Neuronal stem cell (in vitro differentiated cells): ENCODE data around the gene IRAK1.

Source experiments
- DNase-seq: peaks from one replicate; pipeline ENCODE4 v3.0.0-alpha.2; 2013; ENCODE audit warnings: low spot score
- H2AFZ ChIP-seq: one replicate; pipeline ENCODE4 v1.6.1; 2013; ENCODE audit warnings: mild to moderate bottlenecking, low read length, inconsistent platforms
- H2AK5ac ChIP-seq: 2 replicates; pipeline ENCODE4 v1.6.1; 2013; ENCODE audit warnings: low read depth, mild to moderate bottlenecking, inconsistent platforms, low read length, moderate library complexity, mixed read lengths
- H2BK120ac ChIP-seq: 2 replicates; pipeline ENCODE4 v1.6.1; 2013; ENCODE audit warnings: low read depth, mild to moderate bottlenecking, inconsistent platforms, low read length, moderate library complexity, mixed read lengths
- H2BK12ac ChIP-seq: one replicate; pipeline ENCODE4 v1.6.1; 2013; ENCODE audit warnings: low read length, inconsistent platforms
- H2BK15ac ChIP-seq: 2 replicates; pipeline ENCODE4 v1.6.1; 2013; ENCODE audit warnings: mild to moderate bottlenecking, low read length, inconsistent platforms, mixed read lengths
- H2BK5ac ChIP-seq: one replicate; pipeline ENCODE4 v1.6.1; 2013; ENCODE audit warnings: inconsistent platforms, mild to moderate bottlenecking, low read length, moderate library complexity
- H3K14ac ChIP-seq: one replicate; pipeline ENCODE4 v1.6.1; 2013; ENCODE audit warnings: low read length, inconsistent platforms
- H3K18ac ChIP-seq: 2 replicates; pipeline ENCODE4 v1.6.1; 2013; ENCODE audit warnings: low read length, inconsistent platforms
- H3K23ac ChIP-seq: 2 replicates; pipeline ENCODE4 v1.6.1; 2013; ENCODE audit warnings: low read depth, mild to moderate bottlenecking, mixed read lengths, low read length, inconsistent platforms; ENCODE audit not compliant: poor library complexity
- H3K27ac ChIP-seq: replicated peaks from 3 replicates; pipeline ENCODE4 v1.5.1; 2013; ENCODE audit warnings: low read length, inconsistent platforms
- H3K27me3 ChIP-seq, 3 experiments: 2 replicates each; pipeline ENCODE4 v1.6.1; 2013; ENCODE audit warnings: low read length in 3 of 3, mild to moderate bottlenecking in 2 of 3, inconsistent platforms in 1 of 3, low read depth in 1 of 3, mixed read lengths in 1 of 3, moderate library complexity in 1 of 3; ENCODE audit not compliant: control insufficient read depth in 3 of 3, insufficient read depth in 3 of 3
- H3K36me3 ChIP-seq, 2 donors: replicated peaks in 1 of 2; 2 replicates each; pipeline ENCODE4 v1.6.1; 2013; ENCODE audit warnings: low read length in 2 of 2; ENCODE audit not compliant: control insufficient read depth in 2 of 2, insufficient read depth in 2 of 2
- H3K4ac ChIP-seq: 2 replicates; pipeline ENCODE4 v1.6.1; 2013; ENCODE audit warnings: inconsistent platforms, mild to moderate bottlenecking, low read length, moderate library complexity
- H3K4me1 ChIP-seq, 2 donors: 1 replicate in 1 of 2; 2 replicates in 1 of 2; pipeline ENCODE4 v1.6.1; 2013; ENCODE audit warnings: low read length in 2 of 2, low read depth in 1 of 2; ENCODE audit not compliant: control insufficient read depth in 2 of 2, insufficient read depth in 1 of 2
- H3K4me2 ChIP-seq: one replicate; pipeline ENCODE4 v1.6.1; 2013; ENCODE audit warnings: mild to moderate bottlenecking, low read length, inconsistent platforms; ENCODE audit not compliant: insufficient read depth, poor library complexity, severe bottlenecking
- H3K4me3 ChIP-seq, 2 donors: 2 replicates each; pipeline ENCODE4 v1.5.1; 2013; ENCODE audit warnings: low read length in 2 of 2, mild to moderate bottlenecking in 2 of 2, inconsistent platforms in 1 of 2, moderate library complexity in 1 of 2
- H3K79me1 ChIP-seq: one replicate; pipeline ENCODE4 v1.6.1; 2013; ENCODE audit warnings: low read depth, mild to moderate bottlenecking, inconsistent platforms, low read length, moderate library complexity
- H3K9ac ChIP-seq: one replicate; pipeline ENCODE4 v1.6.1; 2013; ENCODE audit warnings: mild to moderate bottlenecking, low read depth, low read length, inconsistent platforms; ENCODE audit not compliant: poor library complexity
- H3K9me3 ChIP-seq, 2 donors: replicated peaks in 1 of 2; 2 replicates each; pipeline versions ENCODE3 to v1.6.1; 2013; ENCODE audit warnings: low read length in 2 of 2, mild to moderate bottlenecking in 2 of 2, inconsistent platforms in 1 of 2, low read depth in 1 of 2, mixed read lengths in 1 of 2, moderate library complexity in 1 of 2; ENCODE audit not compliant: control insufficient read depth in 2 of 2, insufficient read depth in 1 of 2
- H4K8ac ChIP-seq: one replicate; pipeline ENCODE4 v1.6.1; 2013; ENCODE audit warnings: low read depth, mild to moderate bottlenecking, inconsistent platforms, low read length, moderate library complexity
- H4K91ac ChIP-seq: one replicate; pipeline ENCODE4 v1.6.1; 2013; ENCODE audit warnings: low read length, low read depth, mild to moderate bottlenecking, inconsistent platforms; ENCODE audit not compliant: poor library complexity
- WGBS, 2 donors: extraction: QIAGEN DNeasy Blood & Tissue Kit; methylation state at CpG; one replicate each; pipeline ENCODE4 v1.1.7; 2013; ENCODE audit warnings: missing lambda C conversion rate in 2 of 2, mixed read lengths in 1 of 2; ENCODE audit not compliant: insufficient read length in 2 of 2, insufficient replicate concordance in 1 of 2; ENCODE audit errors: extremely low coverage in 2 of 2; 5-methylcytosine and 5-hydroxymethylcytosine counted together

The IRAK1 gene

DNA sequence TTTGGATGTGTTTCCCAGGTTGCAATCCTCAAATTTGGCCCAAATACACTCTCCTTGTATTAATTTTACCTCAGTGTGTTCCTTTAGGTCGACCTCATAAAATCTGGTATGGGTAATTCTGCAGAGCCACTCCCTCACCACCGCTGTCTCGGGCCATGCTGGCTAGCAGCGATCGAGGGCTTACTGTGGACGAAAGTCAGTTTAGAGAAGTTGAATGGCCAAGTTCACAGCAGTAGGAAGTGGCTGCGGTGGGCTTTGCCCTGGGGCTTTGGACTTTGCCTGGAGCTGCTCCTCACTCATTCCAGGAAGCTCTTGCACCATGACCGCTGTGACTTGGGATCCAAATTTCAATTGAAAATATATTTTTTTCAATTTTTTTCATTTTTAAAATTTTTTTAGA is 27.5 kb downstream of the IRAK1 start:
- no peak overlapping the region for H2AK5ac ChIP-seq
- no CpG with 5 or more reads among the region's 8 CpGs for WGBS, 2 donors

DNA sequence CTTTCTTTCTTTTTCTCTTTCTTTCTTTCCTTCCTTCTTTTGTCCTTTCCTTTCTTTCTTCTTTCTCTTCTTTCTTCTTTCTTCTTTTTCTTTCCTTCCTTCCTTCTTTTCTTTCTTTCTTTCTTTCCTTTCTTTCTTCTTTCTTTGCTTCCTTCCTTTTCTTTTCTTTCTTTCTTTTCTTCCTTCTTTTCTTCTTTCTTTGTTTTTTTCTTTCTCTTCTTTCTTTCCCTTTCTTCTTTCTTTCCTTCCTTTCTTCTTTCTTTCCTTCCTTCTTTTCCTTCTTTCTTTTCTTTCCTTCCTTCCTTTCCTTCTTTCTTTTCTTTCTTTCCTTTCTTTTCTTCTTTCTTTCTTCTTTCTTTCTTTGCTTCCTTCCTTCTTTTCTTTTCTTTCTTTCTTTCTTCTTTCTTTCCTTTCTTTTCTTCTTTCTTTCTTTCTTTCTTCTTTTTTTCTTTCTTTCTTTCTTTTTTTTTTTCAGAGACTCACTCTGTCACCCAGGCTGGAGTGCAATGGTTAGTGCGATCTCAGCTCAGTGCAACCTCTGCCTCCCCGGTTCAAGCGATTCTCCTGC is 28.6 kb downstream of the IRAK1 start:
- Histone ChIP-seq H2AK5ac (no peak overlapping the region), H3K9ac (no peak overlapping the region), H2AFZ (no peak overlapping the region), H4K8ac (no peak overlapping the region), H3K4me3 (no peak overlapping the region), H3K27me3 (peaks cover 0 to 26% (median 0%) of the 10 kb centered on the region in 3 experiments), H3K4ac (no peak overlapping the region), H3K4me1 (no peaks in the 10 kb centered on the region), H3K79me1 (no peaks in the 10 kb centered on the region), H2BK5ac (no peak overlapping the region), H4K91ac (no peak overlapping the region), H2BK120ac (no peak overlapping the region), H3K18ac (no peak overlapping the region), H2BK12ac (no peak overlapping the region), H3K27ac (no peak overlapping the region), H3K23ac (no peak overlapping the region), H2BK15ac (no peak overlapping the region), H3K14ac (no peak overlapping the region), H3K36me3 (no peaks in the 10 kb centered on the region), H3K4me2 (no peak overlapping the region), H3K9me3 (peaks cover 0 to 3% of the 10 kb centered on the region in 2 donors)
- WGBS, 2 donors: no CpG with 5 or more reads among the region's 3 CpGs
- DNase-seq: no peak

More for the DNA sequence above, 27.5 kb downstream of the IRAK1 start:
- no peak overlapping the region for H4K91ac ChIP-seq
- peaks cover 0 to 3% of the 10 kb centered on the region in 2 donors for H3K9me3 ChIP-seq
- H3K18ac ChIP-seq: no peak overlapping the region
- no peak overlapping the region for H3K4me3 ChIP-seq
- H3K27ac ChIP-seq: no peak overlapping the region
- H3K4me1 ChIP-seq: no peaks in the 10 kb centered on the region
- H3K14ac ChIP-seq: no peak overlapping the region
- no peak overlapping the region for H2AFZ ChIP-seq
- H2BK15ac ChIP-seq: no peak overlapping the region
- no peak overlapping the region for H3K4ac ChIP-seq
- H3K4me2 ChIP-seq: no peak overlapping the region
- DNase-seq: no peak
- H3K36me3 ChIP-seq: no peaks in the 10 kb centered on the region
- no peak overlapping the region for H3K9ac ChIP-seq
- H3K27me3 ChIP-seq: peaks cover 0 to 22% (median 0%) of the 10 kb centered on the region in 3 experiments
- H2BK120ac ChIP-seq: no peak overlapping the region
- H4K8ac ChIP-seq: no peak overlapping the region
- no peak overlapping the region for H3K23ac ChIP-seq
- H2BK12ac ChIP-seq: no peak overlapping the region
- no peak overlapping the region for H2BK5ac ChIP-seq
- H3K79me1 ChIP-seq: no peaks in the 10 kb centered on the region

DNA sequence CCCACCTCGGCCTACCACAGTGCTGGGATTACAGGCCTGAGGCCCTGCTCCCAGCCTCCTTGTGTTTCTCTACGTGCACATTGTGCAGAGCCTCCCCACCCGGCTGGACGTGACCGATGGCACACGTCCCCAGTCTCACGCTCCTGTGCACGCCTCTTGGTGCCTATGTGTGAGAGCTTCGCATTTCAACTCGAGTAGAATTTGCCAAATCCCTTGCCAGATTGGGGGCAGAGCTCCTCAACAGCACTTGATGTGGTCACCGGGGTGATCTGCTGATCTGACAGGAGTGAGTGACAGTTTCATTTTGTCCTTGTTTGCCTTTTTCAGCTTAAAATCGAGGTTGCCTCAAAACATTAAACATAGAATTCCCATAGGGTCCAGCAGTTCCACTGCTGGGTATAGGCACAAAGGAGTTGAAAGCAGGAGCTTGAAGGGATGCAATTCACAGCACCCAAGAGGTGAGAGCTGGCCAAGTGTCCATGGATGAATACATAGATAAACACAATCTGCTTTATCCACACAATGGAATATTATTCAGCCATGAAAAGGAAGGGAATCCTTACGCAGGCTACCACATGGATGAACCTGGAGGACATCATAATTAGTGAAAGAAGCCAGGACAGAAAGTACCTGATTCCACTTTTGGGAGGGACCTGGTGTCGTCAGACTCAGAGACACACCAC is 29.6 kb downstream of the IRAK1 start:
- Histone ChIP-seq H3K4me1 (peaks cover 0 to 3% of the 10 kb centered on the region in 2 donors), H2BK12ac (no peak overlapping the region), H3K9me3 (peaks cover 0 to 3% of the 10 kb centered on the region in 2 donors), H2BK120ac (no peak overlapping the region), H3K14ac (no peak overlapping the region), H2AK5ac (no peak overlapping the region), H3K18ac (no peak overlapping the region), H3K27me3 (peaks cover 0 to 24% (median 0%) of the 10 kb centered on the region in 3 experiments), H3K4ac (no peak overlapping the region), H2AFZ (no peak overlapping the region), H3K4me3 (no peak overlapping the region), H3K27ac (no peak overlapping the region), H2BK15ac (no peak overlapping the region), H3K36me3 (no peaks in the 10 kb centered on the region), H3K23ac (no peak overlapping the region), H3K79me1 (no peaks in the 10 kb centered on the region), H2BK5ac (no peak overlapping the region), H3K9ac (no peak overlapping the region), H4K91ac (no peak overlapping the region), H4K8ac (no peak overlapping the region), H3K4me2 (no peak overlapping the region)
- DNase-seq: no peak
- WGBS, 2 donors: no CpG with 5 or more reads among the region's 14 CpGs

DNA sequence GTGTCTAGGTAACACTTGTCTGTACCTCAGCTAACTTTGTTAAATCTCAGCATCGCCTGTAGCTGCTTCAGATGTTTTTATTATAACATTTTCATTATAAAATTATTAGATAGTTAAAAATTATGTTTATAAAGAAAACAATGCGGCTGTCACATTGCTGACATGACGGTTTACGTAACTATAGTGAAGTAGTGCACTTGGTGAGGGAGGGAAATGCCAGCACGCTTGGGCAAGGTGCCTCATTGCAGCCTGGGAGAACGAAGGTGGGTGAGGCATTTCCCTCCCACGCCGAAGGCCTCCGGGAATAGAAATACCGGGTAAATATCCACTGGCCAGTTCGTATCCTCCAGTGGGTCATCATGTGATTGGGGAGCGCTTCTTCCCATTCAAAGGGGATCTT is 31.2 kb downstream of the IRAK1 start:
- Histone ChIP-seq H3K23ac (no peak overlapping the region), H3K27me3 (peaks cover 0 to 32% (median 0%) of the 10 kb centered on the region in 3 experiments), H4K8ac (no peak overlapping the region), H3K9ac (no peak overlapping the region), H3K79me1 (no peaks in the 10 kb centered on the region), H3K4me2 (no peak overlapping the region), H3K9me3 (peaks cover 0 to 3% of the 10 kb centered on the region in 2 donors), H3K36me3 (no peaks in the 10 kb centered on the region), H2AK5ac (no peak overlapping the region), H4K91ac (no peak overlapping the region), H2AFZ (no peak overlapping the region), H3K4me1 (peaks cover 0 to 3% of the 10 kb centered on the region in 2 donors), H2BK12ac (no peak overlapping the region), H3K14ac (no peak overlapping the region), H2BK120ac (no peak overlapping the region), H2BK15ac (no peak overlapping the region), H3K27ac (no peak overlapping the region), H3K18ac (no peak overlapping the region), H3K4me3 (no peak overlapping the region), H3K4ac (no peak overlapping the region), H2BK5ac (no peak overlapping the region)
- DNase-seq: no peak
- no CpG with 5 or more reads among the region's 12 CpGs for WGBS, 2 donors
